ENCODE results near the gene ZNF416. TPM values are rescaled to one million over a fixed set of nuclear protein-coding genes. Genes with fewer than 3 reads are reported as not detected.

ZNF416 gene
- polyA plus RNA-seq (ENCODE audit: insufficient read depth in 1 of 5, insufficient read length in 5 of 5, low replicate concordance in 1 of 5): 1 to 10 TPM; 6.6 to 9.3 (median 8.2) TPM
- long read RNA-seq, donor 1, partial matches to known transcripts: 23 of 23 reads
- long read RNA-seq, donor 1, other reads (novel, unspliced or antisense): 0 of 23 reads
- long read RNA-seq, donor 2, partial matches to known transcripts: 0 of 1 reads
- long read RNA-seq, donor 2, other reads (novel, unspliced or antisense): 0 of 1 reads
- long read RNA-seq, donor 3, partial matches to known transcripts: 7 of 7 reads
- long read RNA-seq, donor 3, other reads (novel, unspliced or antisense): 0 of 7 reads
- long read RNA-seq, donor 4, partial matches to known transcripts: 5 of 5 reads
- long read RNA-seq, donor 4, other reads (novel, unspliced or antisense): 0 of 5 reads
- long read RNA-seq, donor 5, transcript ZNF416-201 (4 exons, 2,561 nt): major isoform, 7 of 14 reads
- long read RNA-seq, donor 5, partial matches to known transcripts: 7 of 14 reads
- long read RNA-seq, donor 5, other reads (novel, unspliced or antisense): 0 of 14 reads
- long read RNA-seq, donor 6, partial matches to known transcripts: 0 of 4 reads
- long read RNA-seq, donor 6, other reads (novel, unspliced or antisense): 0 of 4 reads
- long read RNA-seq, donor 7, transcript ZNF416-201 (4 exons, 2,561 nt): major isoform, 5 of 5 reads
- long read RNA-seq, donor 7, partial matches to known transcripts: 0 of 5 reads
- long read RNA-seq, donor 7, other reads (novel, unspliced or antisense): 0 of 5 reads
- long read RNA-seq, donor 8: 0 reads

- DNase-seq: peak; percentile 96 to 98
Observed at GRCh38 chr19:57578487-57579205, at the start of gene ZNF416. TSS of gene ZNF416 (minus strand) at chr19:57578911. CDS start at chr19:57578704, 207 bp downstream.

GRCh38 chr19:57623091-57623490, 44.4 kb upstream of the ZNF416 start:
- DNase-seq: no peak

- DNase-seq: no peak
Observed at GRCh38 chr19:57620673-57621348, 42.1 kb upstream of the ZNF416 start.

GRCh38 chr19:57615346-57615745, 36.6 kb upstream of the ZNF416 start:
- no peak for DNase-seq

GRCh38 chr19:57613941-57614743, 35.4 kb upstream of the ZNF416 start, which contains the start of gene ZNF134:
TSS of gene ZNF134 (plus strand) at chr19:57614242. CDS start at chr19:57619469, 5,227 bp downstream.
- DNase-seq: peak; percentile 88 to 89

GRCh38 chr19:57611113-57611512, 32.4 kb upstream of the ZNF416 start:
- no peak for DNase-seq

GRCh38 chr19:57606931-57607330, 28.2 kb upstream of the ZNF416 start:
- no peak for DNase-seq

GRCh38 chr19:57599761-57600383, 21.2 kb upstream of the ZNF416 start, which contains the start of gene ZNF530:
TSS of gene ZNF530 (plus strand) at chr19:57599885. CDS start at chr19:57604346, 4,461 bp downstream.
- DNase-seq: peak; percentile 91 to 92

- DNase-seq: no peak
Observed at GRCh38 chr19:57599377-57599760, 20.7 kb upstream of the ZNF416 start.

- DNase-seq: no peak
Observed at GRCh38 chr19:57587529-57587928, 8.8 kb upstream of the ZNF416 start.

GRCh38 chr19:57583521-57584416, 5.1 kb upstream of the ZNF416 start, which contains the start of gene ZIK1:
TSS of gene ZIK1 (plus strand) at chr19:57584145. CDS start at chr19:57584357, 212 bp downstream.
- peak; percentile 91 to 95 for DNase-seq

GRCh38 chr19:57583104-57583520, 4.4 kb upstream of the ZNF416 start:
- DNase-seq: peak in 1 of 2 donors; percentile 4

- DNase-seq: no peak
Observed at GRCh38 chr19:57576661-57577060, 2.0 kb downstream of the ZNF416 start.

GRCh38 chr19:57572415-57572947, 6.2 kb downstream of the ZNF416 start:
- DNase-seq: no peak

GRCh38 chr19:57570707-57571106, 8.0 kb downstream of the ZNF416 start:
- DNase-seq: no peak

- no peak for DNase-seq
Observed at GRCh38 chr19:57566396-57567265, 12.1 kb downstream of the ZNF416 start.

- DNase-seq: no peak
Observed at GRCh38 chr19:57563547-57563946, 15.2 kb downstream of the ZNF416 start.

Data from right lung (tissue), 10 donors.